HG03460 (cell line): Measurements from ENCODE around the gene EFCAB5.
"Not testable (repeated sequence)": the region's sequence is repeated elsewhere in the genome, so short reads cannot be mapped to it uniquely, and the experiment has no call there.

Experiments used
- ATAC-seq: cut with Tn5 transposase; IDR thresholded peaks from one replicate; pipeline ENCODE4 v1.9.1; 2021; ENCODE audit not compliant: unreplicated experiment

The EFCAB5 gene

DNA sequence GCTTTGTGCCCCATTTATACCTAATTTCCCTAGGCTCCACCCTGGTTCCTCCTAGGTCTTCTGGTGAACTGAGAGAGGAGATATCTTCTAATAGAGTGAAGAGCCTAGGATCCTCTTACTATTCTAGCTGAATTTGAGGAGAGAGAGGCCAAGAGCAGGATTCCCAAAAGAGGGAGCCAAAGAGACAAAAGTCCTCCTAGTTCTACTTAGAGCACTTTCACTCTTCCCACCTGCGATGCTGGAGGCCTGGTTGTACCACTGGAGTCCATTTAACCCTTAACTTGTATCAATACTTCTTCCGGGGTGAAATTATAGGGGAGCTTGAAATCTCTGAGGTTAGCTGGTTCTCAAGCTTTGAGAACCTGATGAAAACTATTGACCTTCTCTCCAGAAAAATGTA lies 8.1 kb upstream of the EFCAB5 start:
- no peak for ATAC-seq

DNA sequence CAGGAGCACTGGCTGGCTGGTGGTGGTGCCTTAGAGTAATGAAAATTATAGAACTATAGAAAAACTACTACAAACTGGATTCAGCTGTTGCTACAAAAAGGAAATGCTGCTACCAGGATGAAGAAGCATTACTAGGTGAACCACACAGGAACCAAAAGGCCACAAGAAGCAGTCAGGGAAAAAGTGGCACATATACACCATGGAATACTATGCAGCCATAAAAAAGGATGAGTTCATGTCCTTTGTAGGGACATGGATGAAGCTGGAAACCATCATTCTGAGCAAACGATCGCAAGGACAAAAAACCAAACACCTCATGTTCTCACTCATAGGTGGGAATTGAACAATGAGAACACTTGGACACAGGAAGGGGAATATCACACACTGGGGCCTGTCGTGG lies 5.5 kb upstream of the EFCAB5 start:
- ATAC-seq: not testable (repeated sequence)

DNA sequence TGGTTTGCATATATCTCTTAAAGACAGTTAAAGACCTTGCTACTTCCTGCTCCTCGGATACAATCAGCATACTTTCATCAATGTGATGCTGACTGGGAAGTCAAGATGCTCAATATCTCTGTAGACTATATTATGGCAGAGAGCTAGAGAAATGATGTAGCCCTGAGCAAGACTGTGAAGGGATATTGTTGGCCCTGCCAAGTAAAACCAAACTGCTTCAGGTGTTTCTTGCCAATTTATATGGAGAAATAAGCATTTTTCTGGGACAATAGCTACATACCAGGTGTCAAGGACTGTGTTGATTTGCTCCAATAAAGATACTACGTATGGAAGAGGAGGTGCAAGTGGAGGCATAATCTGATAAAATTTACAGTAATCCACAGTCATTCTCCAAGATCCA lies 4.7 kb upstream of the EFCAB5 start:
- no peak for ATAC-seq

GRCh38 chr17:29945281-29945680 lies 3.8 kb downstream of the EFCAB5 start:
- ATAC-seq: no peak

GRCh38 chr17:29948448-29949215 lies 7.2 kb downstream of the EFCAB5 start:
- ATAC-seq: no peak

DNA sequence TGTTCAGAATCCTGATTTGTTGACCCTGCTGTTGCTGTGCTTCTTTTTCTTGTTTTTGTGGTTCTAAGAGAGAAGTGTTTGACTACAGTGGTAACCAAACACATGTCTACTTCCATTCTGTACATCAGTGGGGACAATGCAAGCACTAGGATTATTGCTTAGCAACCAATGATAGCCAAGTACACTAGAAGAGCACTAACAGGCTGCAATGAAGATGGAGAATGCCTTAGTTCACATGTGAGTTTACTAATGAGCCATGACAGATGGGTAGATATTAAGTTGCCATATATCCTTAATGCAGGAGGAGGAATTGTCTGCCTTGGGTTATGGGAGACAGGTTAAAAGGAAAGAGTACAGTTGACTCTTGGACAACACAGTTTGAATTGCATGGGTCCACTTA lies 8.3 kb downstream of the EFCAB5 start:
- no peak for ATAC-seq

- no peak for ATAC-seq
Measured at GRCh38 chr17:29954405-29954804, 13.0 kb downstream of the EFCAB5 start.

- no peak for ATAC-seq
Measured at GRCh38 chr17:29956225-29956624, 14.8 kb downstream of the EFCAB5 start.

DNA sequence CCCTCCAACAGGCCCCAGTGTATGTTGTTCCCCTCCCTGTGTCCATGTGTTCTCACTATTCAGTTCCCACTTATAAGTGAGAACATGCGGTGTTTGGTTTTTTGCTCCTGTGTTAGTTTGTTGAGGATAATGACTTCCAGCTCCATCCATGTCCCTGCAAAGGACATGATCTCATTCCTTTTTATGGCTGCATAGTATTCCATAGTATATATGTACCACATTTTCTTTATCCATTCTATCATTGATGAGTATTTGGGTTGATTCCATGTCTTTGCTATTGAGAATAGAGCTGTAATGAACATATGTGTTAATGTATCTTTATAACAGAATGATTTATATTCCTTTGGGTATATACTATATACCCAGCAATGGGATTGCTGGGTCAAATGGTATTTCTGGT lies 16.1 kb downstream of the EFCAB5 start:
- not testable (repeated sequence) for ATAC-seq

GRCh38 chr17:29958947-29959657 lies 17.7 kb downstream of the EFCAB5 start:
- ATAC-seq: no peak

GRCh38 chr17:29959658-29960337 lies 18.4 kb downstream of the EFCAB5 start:
- no peak for ATAC-seq

DNA sequence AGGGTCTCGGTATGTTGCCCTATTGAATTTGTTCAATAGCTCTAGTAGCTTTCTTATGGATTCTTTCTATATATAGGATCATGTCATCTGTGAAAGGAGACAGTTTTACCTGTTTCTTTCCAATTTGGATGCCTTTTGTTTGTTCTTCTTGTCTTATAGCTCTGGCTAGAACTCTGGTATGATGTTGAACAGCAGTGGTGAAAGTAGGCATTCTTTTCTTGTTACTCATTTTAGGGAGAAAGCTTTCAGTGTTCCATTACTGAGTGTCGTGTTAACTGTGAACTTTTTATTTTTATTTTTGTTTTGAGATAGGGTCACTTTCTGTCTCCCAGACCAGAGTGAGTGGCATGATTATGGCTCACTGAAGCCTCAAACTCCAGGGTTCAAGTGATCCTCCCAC lies 21.2 kb downstream of the EFCAB5 start:
- ATAC-seq: no peak

DNA sequence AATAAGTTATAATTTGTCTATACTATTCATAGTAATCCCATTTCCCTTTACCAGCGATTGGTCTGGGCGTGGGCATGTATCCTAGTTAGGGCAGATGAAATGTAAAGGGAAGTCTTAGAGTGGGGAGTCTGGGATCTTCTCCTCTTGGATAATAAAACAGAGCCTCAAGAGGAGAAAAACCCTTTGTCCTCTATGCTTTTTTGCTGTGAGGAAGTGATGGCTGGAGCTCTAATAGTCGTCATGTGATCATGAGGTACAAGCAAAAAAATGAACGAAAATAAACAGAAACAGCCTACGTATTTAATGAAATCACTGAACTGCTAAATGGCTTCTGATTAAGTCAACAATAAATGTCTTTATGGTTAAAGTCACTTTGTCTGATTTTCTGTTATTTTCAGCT lies 26.8 kb downstream of the EFCAB5 start:
- ATAC-seq: no peak

DNA sequence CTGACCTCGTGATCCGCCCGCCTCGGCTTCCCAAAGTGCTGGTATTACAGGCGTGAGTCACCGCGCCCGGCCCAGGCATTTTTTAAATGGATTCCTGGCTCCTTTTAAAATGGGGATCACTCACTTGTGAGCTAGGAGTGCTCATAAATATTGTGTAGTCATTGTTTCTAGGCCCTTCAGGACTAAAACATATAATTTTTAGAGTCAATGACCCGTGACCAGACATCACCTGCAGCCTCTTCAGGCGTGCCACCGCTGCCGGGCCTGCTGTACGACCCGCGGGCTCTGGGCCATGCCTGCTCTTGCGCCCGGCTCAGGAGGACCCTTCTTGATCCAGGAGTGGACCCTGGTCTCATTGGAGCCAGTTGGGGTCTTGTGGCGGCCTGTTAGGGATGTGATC lies 30.8 kb downstream of the EFCAB5 start:
- no peak for ATAC-seq

DNA sequence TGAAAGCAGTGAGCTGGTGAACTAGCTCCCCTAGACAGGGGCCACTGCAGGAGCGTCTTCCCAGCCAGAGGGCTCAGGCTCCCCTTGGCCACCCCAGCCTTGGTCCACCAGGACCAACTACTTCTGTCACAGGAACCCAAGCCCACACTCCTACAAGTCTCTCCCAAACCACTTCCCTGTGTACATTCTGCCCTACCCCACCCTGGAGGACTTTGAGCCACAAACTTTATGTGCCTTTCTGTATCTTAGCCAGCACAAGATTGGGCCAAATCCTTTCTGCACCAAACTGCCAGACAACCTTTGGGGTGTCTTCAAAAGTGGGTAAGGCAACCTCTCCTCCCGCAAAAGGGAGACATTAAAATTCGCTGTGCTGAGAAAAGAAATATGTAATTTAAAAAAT lies 31.6 kb downstream of the EFCAB5 start:
- ATAC-seq: no peak

- ATAC-seq: no peak
Measured at GRCh38 chr17:29977836-29978235, 36.4 kb downstream of the EFCAB5 start.

DNA sequence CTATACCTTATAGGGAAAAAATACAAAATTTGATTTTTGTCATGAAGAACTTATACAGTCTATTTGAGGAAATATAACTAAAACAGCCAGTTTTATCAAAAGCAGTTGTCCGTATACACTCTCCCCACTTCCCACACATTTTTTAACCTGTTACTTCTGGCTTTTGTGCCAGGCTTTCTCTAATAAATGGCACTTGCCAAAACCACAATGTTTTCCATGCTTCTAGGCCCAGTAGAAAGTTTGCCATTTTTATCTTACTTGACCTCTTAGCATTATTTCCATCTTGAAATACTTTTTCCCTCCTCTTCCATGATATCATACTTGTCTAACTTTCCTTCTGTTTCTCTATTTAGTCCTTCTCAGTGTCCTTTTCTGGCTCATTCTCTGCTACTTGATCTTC lies 38.8 kb downstream of the EFCAB5 start:
- ATAC-seq: no peak

DNA sequence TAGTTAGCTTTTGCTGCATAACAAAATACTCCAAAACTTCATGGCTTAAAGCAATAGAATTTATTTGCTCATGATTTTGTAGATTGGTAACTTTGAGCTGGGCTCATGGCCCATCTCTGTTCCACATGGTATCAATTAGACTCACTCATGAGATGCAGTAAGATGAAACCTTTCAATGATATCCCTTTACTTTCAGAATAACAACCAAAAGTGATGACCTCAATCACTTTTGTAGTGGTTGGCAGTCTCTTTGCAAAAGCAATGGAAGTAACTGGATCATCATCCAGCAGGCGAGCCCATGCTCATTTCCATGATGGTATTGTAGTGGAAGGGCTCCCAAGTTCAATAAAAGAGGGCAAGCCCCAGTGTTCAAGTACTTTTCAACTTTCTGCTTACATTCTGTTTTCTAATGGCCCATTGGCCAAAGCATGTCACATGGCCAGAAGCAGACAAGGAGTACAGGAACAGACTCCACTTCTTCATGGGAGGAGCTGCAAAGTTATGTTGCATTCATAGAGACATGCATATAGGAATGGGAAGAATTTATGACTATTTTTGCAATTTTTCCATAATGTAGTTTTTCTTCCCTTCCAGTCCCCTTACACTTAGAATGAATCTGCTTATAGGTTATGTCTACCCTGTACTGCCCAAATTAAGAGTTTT lies 41.7 kb downstream of the EFCAB5 start:
- no peak for ATAC-seq

- ATAC-seq: no peak
Measured at GRCh38 chr17:29996458-29996857, 55.0 kb downstream of the EFCAB5 start.

DNA sequence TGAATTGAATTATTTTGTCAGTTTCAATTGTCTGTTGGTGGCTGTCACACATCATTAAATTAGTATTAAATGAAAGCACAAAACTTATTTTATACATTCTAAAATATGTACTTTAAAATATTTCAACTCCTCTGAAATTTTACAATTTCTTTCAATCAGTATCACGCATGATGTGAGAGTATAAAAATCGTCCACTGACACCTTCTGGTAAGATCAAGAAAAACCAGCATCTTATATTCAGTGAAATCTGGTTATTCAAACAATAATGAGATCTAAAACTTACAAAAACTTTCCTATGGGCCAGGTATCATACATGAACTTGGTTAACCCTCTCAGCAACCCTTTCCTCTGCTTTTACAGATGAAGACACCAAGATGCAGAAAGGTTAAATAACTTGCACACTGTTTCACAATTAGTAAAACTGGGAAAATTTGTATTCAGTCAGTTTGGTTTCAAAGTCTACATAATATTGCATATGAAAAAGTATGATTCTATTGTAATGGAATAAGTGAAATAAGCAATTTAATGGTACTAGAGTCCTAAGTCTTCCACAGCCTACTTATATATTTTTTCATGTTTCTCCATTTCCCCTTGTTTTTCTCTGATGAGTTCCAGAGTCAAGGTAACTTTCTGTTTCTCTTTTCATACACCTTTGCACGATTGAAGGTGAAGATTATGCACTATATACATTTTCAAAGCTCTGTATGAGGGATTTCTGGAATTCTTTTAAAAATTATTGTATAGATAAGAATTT lies 58.7 kb downstream of the EFCAB5 start:
- ATAC-seq: no peak

GRCh38 chr17:30000755-30001257 lies 59.4 kb downstream of the EFCAB5 start:
- ATAC-seq: no peak
